Stimulated activated CD8-positive, alpha-beta memory T cell treated with anti-CD3 and anti-CD28 coated beads, Interleukin-7, amount 100 ng/mL, for 48 hours (primary cell): ENCODE results near the gene USP5.
A peak's percentile ranks its signal among the peaks of the same experiment; 100 is the strongest.
"Not testable (repeated sequence)": the region's sequence is repeated elsewhere in the genome, so short reads cannot be mapped to it uniquely, and the experiment has no call there.

Experiments
- DNase-seq, 2 donors: peaks; one replicate each; pipeline ENCODE4 v3.0.0-alpha.2; 2020; ENCODE audit warnings: low read depth in 1 of 2; ENCODE audit errors: extremely low read depth in 1 of 2

USP5 gene

GRCh38 chr12:6884539-6884938 is 32.6 kb downstream of the USP5 start:
- DNase-seq, result no peak

DNA sequence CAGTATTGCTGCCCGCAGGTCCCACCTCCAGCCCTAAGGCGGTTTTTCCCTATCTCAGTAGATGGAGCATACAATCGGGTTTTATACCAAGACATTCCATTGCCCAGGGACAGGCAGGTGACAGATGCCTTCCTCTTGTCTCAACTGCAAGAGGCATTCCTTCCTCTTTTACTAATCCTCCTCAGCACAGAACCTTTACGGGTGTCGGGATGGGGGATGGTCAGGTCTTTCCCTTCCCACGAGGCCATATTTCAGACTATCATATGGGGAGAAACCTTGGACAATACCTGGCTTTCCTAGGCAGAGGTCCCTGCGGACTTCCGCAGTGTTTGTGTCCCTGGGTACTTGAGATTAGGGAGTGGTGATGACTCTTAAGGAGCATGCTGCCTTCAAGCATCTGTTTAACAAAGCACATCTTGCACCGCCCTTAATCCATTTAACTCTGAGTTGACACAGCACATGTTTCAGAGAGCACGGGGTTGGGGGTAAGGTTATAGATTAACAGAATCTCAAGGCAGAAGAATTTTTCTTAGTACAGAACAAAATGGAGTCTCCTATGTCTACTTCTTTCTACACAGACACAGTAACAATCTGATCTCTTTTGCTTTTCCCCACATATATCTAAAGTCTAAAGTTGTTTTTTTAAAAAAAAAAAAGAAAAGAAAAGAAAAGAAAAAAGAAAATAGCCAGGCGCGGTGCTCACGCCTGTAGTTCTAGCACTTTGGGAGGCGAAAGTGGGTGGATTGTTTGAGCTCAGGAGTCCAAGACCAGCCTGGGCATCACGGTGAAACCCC is 34.5 kb downstream of the USP5 start:
- not testable (repeated sequence) for DNase-seq

DNA sequence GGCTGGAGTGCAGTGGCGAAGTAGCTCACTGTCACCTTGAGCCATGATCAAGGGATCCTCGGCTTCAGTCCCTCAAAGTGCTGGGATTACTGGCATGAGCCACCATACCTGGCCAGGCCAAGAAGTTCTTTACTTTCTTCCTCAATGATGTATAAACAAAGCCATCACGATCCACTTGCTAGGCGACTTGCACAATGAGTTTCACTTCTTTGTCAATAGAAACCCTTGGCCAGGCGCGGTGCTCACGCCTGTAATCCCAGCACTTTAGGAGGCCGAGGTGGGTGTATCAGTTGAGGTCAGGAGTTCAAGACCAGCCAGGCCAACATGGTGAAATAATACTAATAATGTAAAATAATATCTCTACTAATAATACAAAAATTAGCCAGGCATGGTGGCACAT is 35.5 kb downstream of the USP5 start:
- DNase-seq, result no peak

DNA sequence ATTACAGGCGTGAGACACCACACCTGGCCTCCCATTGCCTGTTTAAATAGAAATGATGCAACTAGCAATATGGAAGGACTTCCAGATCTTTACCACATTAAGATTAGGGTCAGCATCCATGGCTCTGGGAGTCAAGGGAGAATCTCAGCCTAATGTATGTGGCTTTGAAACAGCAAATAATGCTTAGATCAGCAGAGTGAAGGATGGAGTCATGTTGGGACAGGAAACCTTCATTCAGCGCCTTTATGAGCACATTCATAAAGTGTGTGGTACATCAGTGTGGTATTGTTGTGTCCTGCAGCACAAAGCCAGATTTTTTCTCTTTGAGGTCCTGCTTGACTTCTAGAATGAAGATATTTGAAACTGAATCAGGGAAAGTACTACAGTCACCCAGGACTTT is 36.4 kb downstream of the USP5 start:
- no peak for DNase-seq

DNA sequence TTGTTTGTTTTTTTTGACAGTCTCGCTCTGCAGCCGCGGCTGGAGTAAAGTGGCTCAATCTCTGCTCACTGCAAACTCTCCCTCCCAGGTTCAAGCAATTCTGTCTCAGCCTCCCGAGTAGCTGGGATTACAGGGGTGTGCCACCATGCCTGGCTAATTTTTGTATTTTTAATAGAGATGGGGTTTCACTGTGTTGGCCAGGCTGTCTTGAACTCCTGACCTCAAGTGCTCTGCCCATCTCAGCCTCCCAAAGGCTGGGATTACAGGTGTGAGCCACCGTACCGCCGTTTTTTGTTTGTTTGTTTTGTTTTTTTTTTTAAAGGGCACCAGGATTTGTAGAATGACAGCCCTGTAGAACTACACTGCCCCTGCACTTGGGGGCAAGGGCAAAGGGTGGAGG is 36.8 kb downstream of the USP5 start:
- not testable (repeated sequence) for DNase-seq

DNA sequence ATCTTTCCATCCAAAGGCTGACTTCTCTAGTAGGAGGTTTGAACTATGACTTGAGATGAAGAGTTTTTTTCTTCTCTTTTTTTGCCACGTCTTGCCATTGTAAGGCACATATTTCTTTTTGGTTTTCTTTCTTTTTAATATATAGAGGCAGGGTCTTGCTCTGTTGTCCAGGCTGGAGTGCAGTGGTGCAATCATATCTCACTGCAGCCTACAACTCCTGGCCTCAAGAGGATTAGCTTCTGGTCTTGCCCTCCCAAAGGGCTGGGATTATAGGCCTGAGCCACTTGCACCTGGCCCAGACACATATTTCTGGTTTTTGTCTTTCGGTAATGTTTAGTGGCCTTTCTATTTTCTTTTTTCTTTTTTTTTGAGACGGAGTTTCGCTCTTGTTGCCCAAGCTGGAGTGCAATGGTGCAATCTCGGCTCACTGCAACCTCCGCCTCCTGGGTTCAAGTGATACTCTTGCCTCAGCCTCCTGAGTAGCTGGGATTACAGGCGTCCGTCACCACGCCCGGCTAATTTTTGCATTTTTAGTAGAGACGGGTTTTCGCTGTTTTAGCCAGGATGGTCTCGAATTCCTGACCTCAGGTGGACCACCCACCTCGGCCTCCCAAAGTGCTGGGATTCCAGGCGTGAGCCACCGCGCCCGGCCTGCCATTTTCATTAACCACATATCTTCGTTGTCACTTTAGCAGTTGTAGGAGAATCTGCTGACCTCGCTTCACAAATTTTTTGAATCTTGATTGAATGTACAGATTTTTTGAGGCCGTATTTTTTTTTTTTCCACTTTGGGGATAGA is 38.0 kb downstream of the USP5 start:
- DNase-seq, result not testable (repeated sequence)

GRCh38 chr12:6890789-6891645 is 39.1 kb downstream of the USP5 start:
- DNase-seq, result peak; percentile 96 to 98

GRCh38 chr12:6891646-6892001 is 39.7 kb downstream of the USP5 start:
- no peak for DNase-seq

- DNase-seq, result not testable (repeated sequence)
Measured at GRCh38 chr12:6892683-6893082, 40.7 kb downstream of the USP5 start.

DNA sequence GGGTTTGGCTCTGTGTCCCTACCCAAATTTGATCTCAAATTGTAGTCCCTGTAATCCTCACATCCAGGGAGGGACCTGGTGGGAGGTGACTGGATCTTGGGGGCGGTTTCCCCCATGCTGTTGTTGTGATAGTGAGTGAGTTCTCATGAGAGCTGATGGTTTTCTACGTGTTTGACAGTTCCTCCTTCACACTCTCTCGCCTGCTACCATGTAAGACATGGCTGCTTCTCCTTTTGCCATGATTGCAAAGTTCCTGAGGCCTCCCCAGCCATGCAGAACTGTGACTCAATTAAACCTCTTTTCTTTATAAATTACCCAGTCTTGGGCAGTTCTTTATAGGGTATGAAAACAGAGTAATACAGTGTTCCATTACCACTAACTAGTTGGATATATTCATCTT is 42.4 kb downstream of the USP5 start:
- no peak for DNase-seq

DNA sequence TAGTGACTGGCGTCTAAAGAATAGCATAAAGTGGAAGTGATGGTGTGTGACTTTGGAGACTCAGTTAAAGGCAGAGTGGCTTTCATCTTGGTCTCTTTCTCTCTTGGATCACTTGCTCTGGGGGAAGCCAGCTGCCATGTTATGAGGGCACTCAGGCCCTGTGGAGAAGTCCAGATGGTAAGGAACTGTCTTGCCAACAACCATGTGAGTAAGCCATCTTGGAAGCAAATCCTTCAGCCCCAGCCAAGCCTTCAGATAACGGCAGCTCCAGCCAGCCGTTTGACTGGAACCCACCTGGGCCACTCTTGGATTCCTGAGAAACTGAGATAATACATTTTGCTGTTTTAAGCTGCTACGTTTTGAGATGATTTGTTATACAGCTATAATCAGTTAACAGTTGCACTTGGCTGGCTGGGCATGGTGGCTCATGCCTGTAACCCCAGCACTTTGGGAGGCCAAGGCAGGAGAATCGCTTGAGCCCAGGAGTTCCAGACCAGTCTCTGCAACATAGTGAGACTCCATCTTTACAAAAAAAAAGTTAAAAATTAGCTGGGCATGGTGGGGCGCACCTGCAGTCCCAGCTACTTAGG is 45.0 kb downstream of the USP5 start:
- DNase-seq, result no peak

DNA sequence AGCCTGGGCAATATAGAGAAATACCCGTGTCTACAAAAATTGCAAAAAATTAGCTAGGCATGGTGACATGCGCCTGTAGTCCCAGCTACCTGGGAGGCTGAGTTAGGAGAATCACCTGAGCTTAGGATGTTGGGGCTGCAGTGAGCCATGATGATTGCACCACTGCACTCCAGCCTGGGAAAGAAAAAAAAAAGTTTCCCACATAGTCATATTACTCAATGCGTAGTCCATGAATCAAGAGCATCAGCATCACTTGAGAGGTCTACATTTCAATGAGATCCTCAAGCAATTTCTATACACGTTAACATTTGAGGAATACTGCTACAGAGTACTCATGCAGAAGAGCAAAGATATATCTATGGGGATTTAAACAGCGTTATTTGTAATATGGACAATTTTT is 47.5 kb downstream of the USP5 start:
- no peak for DNase-seq

GRCh38 chr12:6899837-6900519 is 48.0 kb downstream of the USP5 start:
- DNase-seq, result no peak

GRCh38 chr12:6902448-6902847 is 50.5 kb downstream of the USP5 start:
- no peak for DNase-seq

GRCh38 chr12:6903722-6904121 is 51.8 kb downstream of the USP5 start:
- DNase-seq, result no peak

GRCh38 chr12:6904280-6905276 is 52.6 kb downstream of the USP5 start, which contains the start of gene LRRC23:
Gene LRRC23 (plus strand): TSS chr12:6904822. CDS start chr12:6905634, 812 bp downstream.
- peak; percentile 93 to 98 for DNase-seq

DNA sequence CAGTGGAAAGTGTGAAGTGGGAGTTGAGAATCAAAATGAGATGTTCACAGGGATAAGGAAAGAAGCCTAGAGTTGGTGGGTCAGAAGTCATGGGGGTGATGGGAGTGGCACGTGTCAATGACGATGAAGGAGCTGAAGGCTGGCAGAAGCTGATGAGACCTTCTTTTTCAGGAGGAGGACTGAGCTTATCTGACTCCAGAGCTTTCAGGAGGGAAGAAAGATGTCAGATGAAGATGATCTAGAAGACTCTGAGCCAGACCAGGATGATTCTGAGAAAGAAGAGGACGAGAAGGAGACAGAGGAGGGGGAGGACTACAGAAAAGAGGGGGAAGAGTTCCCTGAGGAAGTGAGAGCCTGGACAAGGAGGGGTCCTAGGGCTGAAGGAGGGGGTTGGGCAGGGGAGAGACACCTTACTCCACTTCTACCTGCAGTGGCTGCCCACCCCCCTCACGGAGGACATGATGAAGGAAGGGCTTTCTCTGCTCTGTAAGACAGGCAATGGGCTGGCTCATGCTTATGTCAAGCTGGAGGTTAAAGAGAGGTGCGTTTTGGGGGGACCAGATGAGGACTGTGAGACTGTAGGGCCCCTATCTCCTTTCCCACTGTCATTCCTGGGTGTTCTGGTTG is 53.6 kb downstream of the USP5 start:
- DNase-seq, result no peak

DNA sequence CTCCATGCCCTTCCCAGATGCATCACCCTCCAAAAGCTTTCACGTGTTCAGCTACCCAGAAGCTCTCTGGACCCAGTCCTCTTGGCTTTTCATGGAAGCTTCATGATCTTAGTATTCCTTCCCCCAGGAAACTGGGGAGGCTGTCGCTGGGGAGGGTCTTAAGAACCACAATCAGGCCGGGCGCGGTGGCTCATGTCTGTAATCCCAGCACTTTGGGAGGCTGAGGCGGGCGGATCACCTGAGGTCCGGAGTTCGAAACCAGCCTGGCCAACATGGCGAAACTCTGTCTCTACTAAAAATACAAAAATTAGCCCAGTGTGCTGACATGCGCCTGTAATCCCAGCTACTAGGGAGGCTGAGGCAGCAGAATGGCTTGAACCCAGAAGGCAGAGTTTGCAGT is 56.2 kb downstream of the USP5 start:
- not testable (repeated sequence) for DNase-seq
